ENCODE data around the gene KISS1R.

The KISS1R gene

DNA sequence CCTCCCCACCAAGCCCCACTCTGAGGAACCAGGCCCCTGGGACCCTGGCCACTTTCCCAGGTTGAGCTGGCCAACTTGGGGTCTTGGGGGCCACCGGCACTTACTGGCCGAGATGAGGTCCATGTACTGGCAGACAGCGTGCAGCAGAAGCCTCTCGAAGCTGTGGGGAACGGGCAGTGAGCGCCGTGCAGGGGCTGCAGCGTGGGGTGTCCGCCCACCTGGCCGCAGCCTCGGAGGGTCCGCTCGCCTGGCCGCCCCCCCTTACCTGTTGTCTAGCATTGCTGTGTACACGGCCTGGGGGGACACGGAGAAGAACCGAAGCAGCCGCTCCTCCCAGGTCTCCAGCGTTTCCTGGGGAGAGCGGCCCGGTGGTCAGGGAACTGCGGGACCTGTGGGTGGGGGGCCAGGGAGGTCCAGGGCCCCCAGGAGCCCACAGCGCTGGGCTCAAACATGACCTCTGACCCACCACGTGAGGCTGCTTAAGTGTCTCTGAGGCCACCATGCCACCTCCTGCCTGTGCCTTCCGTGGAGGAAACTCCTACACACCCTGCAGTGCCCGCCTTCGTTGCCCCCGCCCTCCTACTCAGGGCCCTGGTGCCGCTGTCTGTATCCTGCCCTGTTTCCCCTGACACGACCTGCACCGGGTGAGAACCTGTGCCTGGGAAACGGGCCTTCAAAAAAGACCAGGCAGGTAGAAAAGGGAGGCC lies 17.6 kb upstream of the KISS1R start:
- no peak for DNase-seq (ENCODE audit: low read depth, low spot score)

DNA sequence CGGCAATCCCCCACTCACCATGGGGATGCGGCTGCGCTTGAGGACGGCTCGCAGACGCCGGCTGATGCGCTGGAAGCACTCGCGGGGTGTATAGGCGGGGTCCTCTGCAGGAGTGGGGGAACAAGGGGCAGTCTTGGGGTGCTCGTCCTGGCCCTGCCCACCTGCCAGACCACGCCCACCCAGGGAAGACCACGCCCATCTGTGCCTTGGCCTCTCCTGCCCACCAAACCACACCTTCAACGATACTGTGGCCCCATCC lies 17.2 kb upstream of the KISS1R start:
- no peak for DNase-seq (ENCODE audit: low read depth, low spot score)

DNA sequence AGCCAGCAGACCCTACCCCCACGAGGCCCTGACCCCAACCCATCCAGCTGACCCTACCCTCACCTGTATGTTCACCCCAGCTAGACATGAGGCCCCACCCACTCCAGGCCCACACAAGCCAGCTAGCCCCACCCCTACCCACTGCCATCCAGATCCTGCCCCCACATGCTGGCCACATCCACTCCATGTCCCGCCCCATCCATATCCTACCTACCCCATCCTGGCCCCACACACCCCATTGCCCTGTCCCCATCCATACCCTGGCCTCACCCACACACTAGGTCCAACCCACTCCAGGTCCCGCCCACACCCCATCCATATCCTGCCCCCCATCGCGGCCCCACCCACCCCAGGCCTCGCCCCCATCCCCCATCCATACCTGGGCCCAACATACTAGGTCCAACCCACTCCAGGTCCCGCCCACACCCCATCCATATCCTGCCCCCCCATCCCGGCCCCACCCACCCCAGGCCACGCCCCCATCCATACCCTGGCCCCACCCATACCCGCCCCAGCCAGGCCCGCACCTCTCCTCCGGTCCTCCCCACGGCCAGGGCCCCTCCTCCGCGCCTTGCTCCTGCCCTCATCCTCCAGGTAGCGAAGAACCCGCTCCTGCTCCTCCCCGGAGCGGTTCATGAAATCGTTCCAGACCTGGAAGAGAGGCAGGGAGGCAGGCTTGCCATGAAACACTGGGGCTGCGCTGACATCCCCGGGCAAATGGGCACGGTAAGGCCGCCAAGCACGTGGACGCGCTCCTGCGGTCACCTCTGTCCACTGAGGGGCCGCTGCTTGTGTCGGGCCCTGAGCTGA lies 16.6 kb upstream of the KISS1R start:
- no peak for DNase-seq (ENCODE audit: low read depth, low spot score)

DNA sequence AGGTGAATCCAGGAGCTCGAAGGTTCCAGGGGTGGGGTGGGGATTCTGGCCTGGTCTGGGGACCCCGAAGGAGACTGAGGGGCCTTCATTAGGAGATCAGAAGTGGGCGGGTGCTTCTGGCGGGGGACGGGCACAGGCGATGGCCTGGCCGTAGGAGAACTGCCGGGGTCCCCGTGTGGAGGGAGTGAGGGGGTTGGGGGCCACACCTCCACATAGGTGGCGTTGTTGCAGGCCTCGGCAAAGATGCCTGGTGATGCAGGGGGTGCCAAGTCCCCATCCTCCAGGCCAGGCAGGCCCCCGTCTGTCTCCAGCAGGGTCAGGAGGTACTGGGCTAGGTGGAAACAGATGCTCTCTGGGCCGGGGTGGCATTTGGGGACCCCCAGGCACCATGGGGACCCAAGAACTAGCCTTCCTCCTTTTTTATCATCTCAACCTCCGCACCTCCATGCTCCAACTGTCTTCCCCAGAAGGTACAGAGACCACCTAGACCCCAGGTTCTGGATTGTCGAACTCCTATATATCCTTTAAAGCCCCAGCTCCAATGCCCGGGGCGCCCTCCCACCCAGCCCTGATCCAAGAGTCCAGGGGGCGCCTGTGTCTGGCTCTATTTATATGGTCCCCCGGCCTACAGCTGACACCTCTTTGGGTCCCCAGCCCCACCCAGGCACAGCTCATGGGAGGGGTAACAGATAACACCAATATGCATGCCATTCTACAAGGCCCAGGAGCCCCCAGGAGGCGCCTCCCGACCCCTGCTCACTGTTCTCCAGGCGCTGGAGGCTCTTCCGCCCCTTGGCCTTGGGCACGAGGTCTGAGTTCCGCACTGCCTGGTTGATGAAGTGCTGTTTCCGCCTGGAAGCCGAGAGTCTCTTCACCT lies 15.7 kb upstream of the KISS1R start:
- DNase-seq (ENCODE audit: low read depth, low spot score): no peak

DNA sequence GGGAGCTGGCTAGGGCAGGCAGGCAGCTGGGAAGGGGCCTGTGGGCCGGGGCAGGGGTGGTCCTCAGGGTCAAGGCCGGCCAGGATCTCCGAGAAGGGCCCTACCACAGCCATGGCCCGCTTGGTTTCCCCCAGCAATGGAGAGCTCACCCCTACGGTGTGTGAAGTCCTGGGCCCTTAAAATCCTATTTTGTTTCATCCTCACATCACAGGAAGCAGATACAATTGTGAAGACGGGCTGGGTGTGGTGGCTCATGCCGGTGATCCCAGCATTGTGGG lies 15.1 kb upstream of the KISS1R start:
- no peak for DNase-seq (ENCODE audit: low read depth, low spot score)

DNA sequence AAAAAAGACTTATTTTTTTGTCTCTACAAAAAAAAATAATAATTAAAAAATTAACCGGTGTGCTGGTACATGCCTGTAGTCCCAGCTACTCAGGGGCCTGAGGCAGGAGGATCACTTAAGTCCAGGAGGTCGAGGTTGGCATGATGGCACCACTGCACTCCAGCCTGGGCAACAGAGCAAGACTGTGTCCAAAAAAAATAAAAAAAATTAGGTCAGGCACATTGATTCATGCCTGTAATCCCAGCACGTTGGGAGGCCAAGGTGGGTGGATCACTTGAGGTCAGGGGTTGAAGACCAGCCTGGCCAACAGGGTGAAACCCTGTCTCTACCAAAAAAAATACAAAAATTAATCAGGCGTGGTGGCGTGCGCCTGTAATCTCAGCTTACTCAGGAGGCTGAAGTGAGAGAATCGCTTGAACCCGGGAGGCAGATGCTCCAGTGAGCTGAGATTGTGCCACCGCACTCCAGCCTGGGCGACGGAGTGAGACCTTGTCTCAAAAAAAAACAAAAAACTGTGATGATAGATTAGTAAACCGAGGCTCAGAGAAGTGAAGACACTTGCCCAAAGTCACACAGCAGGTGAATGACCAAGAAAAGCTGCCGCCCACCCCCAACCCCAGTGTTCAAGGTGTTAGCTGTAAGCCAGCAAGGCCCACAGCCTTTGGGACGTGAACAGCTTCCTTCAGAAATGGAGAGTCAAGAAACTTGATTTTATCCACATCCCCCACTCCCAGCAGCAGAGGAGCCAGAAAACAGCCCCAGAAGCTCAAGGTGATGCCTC lies 14.5 kb upstream of the KISS1R start:
- DNase-seq (ENCODE audit: low read depth, low spot score): no peak

DNA sequence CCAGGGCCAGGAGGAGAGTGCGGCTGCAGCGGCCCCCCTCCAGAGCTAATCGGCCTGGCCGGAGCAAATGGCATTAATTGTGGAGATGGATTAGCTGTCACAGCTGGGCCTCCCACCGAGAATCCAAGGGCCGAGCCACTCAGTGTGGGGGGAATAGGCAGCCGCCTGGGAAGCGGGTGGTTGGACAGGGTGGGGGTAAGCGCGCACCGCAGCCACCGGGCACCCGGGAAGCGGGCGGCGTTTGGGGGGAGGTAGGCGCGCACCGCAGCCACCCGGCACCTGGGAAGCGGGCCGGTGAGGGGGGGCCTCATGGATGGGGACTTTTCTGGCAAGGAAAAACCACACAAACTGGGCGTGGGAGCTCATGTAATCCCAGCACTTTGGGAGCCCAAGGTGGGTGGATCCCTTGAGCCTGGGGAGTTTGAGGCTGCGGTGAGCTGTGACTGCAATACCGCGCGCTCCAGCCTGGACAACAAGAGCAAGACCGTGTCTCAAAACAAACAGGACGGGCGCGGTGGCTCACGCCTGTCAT lies 13.8 kb upstream of the KISS1R start:
- DNase-seq (ENCODE audit: low read depth, low spot score): no peak

DNA sequence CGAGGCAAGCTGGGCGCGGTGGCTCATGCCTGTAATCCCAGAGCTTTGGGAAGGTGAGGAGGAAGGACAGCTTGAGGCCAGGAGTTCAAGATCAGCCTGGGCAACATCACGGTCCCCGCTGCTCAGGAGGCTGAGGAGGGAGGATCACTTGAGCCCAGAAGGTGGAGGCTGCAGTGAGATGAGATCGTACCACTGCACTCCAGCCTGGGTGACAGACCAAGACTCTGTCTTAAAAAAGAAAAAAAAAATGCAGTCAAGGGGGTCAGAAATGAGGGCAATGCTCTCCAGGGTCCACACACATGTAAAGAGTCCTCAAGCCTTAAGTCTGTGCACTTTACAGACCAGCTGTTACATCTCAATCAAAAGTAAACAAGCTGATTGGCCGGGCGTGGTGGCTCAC lies 12.6 kb upstream of the KISS1R start:
- no peak for DNase-seq (ENCODE audit: low read depth, low spot score)

DNA sequence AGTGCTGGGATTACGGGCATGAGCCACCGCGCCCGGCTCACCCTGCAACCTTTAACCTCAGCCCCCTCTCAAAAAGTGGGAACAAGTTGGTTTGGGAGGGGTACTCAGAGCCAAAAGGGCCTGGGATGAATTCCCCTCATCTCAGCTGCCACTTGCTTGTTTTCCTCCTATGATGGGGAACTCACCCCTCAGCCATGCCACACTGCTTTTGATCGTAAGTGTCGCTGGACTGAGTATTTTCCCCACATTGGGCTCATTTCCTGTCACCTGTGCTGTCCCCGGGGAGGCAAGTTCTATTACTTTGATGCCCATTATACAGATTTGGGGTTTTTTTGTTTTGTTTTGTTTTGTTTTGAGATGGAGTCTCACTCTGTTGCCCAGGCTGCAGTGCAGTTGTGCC lies 10.7 kb upstream of the KISS1R start:
- no peak for DNase-seq (ENCODE audit: low read depth, low spot score)

DNA sequence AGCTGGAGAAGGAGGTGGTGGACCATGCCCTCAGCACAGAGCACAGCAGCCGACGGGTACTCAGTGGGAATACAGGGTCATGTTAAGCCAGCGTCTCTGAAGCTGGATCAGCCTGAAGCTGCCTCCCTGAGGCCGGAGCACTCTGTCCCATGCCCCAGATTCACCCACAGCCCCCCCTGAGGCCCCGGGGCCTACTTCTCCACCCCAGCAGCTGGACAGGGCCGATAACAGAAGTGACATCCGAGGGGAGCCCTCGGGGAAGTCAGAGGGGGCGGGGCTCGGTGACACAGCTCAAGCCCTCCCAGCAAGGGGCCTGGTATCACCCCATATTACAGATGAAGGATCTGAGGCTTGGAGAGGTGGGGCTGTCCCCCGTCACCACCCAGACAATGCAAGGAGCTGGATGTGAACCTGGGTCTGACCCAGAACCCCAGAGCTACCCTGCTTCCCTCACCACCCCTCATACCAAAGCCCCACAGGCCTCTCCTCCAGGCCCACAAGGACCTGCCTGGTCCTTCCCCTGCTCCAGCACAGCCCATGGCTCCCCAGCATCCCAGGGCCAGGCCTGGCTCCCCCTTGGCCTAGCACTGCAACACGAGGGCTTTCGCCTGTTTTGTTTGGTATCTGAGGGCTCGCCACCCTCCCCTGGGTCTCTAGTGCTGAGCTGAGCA lies 9.8 kb upstream of the KISS1R start:
- DNase-seq (ENCODE audit: low read depth, low spot score): no peak

DNA sequence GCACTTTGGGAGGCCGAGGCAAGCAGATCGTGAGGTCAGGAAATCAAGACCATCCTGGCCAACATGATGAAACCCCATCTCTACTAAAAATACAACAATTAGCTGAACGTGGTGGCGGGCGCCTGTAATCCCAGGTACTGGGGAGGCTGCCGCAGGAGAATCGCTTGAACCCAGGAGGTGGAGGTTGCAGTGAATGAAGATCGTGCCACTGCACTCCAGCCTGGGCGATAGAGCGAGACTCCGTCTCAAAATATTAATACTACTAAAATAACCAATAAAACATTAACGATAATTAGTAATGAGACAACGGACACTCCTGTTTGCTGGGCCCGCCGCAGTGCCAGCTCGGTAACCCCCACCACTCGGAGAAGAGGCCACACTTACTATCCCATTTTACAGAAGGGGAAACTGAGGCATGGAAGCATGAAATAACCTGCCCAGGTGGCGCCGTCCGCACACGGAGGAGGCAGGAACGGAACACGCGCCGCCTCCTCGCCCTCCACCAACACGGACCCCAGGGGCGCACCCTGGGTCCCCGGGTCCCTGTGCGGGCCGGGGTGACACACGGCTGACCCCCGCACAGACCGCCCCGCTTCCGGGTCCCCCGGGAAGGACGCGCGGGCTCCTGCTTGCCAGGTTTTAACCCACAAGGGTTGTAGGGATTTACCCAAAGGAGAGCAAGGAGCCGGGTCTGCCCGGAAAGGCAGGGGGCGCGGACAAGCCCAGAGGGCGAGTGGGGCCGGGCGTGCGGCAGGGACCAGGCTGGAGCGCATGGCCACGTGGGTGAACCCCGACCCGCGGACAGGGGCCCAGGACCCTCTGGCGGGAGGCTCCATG lies 5.7 kb upstream of the KISS1R start:
- DNase-seq (ENCODE audit: low read depth, low spot score): no peak

DNA sequence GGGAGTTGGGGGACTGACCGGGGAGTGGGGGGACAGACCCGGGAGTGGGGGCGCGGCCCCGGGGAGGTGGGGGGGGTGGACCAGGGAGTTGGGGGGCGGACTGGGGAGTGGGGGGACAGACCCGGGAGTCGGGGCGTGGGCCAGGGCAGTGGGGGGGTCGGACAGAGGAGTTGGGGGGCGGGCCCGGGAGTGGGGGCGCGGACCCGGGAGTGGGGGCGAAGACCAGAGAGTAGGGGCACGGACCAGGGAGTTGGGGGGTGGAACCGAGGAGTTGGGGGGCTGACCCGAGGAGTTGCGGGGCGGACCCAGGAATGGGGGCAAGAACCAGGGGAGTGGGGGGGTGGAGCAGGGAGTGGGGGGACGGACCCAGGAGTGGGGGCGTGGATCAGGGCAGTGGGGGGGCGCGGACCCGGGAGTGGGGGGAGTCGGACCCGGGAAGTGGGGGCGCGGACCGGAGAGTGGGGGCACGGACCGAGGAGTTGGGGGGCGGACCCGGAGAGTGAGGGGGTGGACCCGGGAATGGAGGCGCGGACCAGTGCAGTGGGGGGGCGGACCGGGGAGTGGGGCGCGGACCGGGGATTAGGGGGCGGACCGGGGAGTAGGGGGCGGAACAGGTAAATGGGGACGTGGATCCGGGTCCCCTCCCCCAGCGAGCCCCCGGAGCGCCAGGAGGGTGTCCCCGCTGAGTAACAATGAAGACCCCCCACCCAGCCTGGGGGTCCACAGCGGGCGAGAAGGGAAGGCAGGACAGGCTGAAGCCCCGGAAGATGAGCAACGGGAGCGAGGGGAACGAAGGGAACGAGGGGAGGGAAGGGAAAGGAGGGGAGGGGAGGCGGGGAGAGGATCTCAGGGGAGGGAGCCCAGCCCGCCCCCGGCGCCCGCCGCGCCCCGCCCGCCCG lies 4.7 kb upstream of the KISS1R start:
- no peak for DNase-seq (ENCODE audit: low read depth, low spot score)

DNA sequence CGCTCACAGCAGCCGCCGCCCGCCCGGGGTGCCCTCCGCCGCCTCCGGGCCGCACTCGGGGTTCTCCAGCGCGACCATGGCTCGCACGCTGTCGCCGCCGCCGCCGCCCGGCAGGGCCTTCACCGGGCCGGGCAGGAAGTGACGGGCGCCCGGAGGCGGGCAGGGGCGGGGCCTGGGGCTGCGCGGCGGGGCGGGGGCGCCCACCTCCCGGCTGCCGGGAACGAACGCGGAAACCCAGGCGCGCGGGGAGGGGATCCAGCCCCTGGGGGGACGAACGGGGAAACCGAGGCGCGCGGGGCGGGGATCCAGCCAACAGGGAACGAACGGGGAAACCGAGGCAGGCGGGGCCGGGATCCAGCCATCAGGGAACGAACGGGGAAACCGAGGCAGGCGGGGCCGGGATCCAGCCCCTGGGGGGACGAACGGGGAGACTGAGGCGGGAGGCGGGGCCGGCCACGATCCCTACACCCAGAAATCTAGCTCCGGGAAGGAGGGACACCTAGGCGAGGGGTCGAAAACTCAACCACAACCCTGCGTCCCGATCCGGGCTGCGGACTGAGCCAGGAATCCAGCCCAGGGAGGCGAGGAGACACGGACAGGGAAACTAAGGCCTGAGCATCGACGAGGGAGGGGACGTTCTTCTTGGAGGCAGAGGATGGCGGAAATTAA lies 3.9 kb upstream of the KISS1R start, which contains the start of gene R3HDM4:
R3HDM4 (minus strand) TSS at position 140 of the 669 bp plus-strand sequence; CDS start at position 78, 62 bp downstream.
- no peak for DNase-seq (ENCODE audit: low read depth, low spot score)

DNA sequence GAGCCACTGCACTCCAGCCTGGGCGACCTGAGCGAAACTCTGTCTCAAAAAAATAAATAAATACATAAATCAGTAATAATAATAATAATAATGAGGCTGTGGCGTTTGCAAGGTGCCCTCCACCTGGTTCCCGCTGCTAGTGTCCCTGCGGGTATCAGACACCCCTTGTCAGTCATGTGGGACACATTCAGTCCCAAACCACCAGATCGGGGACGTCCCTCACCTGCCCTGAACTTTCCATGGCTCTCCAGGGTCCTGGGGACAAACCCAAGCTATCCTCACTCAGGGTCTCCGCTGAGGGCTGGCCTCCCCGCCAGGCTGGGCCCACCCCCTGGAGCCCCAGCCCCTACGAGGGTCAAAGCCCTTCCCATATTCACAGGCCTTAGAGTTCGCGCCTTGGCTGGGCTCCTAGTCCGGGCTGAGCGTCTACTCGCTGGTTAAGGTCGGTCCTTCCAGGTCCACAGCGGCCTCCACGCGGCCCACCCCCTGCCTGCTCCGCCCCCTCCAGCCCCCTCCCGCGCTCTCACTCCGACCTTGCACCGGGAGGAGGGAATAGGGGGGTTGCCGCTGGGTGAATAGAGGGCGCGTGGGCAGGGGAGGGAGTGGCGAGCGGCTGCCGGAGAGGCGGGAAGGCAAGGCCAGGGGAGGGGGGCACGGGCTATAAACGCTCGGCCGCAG lies 349 bp upstream of the KISS1R start:
- no peak for DNase-seq (ENCODE audit: low read depth, low spot score)

DNA sequence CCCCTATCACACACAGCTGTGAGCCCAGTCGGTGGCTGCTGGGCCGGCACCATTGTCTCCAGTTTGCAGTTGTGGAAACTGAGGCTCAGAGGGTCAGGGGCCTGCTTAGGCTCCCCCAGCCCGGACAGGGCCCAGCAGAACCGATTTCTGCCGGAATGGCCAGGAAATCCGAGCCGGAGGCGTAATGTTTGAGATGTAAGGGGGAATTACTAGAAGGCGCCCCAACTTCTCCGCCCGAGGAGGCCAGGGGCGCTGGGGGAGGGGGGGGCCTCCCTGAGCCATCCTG lies 962 bp downstream of the KISS1R start:
- DNase-seq (ENCODE audit: low read depth, low spot score): no peak

DNA sequence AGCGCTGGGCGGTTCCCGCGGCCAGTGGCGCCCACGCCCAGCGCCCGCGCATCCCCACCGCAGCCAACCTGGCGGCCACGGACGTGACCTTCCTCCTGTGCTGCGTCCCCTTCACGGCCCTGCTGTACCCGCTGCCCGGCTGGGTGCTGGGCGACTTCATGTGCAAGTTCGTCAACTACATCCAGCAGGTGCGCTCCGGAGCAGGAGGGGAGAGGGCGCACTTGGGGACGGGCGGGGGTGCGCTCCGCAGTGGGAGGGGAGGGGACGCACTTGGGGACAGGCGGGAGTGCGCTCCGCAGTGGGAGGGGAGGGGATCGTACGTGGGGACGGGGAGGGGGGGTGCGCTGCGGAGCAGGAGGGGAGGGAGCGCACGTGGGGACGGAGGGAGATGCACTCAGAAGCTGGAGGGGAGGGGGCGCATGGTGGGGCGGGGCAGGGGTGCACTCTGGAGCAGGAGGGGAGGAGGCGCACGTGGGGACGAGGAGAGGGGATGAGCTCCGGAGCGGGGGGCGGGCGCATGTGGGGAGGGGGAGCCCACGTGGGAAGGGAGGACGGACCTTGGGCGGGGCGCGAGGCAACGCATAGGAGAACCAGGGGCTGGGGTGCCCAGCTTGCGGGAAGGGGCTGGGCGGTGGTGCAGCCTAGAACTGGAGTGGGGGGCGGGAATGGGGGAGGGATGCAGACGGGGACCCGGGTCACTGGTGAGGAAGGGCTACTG lies 1.5 kb downstream of the KISS1R start:
- no peak for DNase-seq (ENCODE audit: low read depth, low spot score)

DNA sequence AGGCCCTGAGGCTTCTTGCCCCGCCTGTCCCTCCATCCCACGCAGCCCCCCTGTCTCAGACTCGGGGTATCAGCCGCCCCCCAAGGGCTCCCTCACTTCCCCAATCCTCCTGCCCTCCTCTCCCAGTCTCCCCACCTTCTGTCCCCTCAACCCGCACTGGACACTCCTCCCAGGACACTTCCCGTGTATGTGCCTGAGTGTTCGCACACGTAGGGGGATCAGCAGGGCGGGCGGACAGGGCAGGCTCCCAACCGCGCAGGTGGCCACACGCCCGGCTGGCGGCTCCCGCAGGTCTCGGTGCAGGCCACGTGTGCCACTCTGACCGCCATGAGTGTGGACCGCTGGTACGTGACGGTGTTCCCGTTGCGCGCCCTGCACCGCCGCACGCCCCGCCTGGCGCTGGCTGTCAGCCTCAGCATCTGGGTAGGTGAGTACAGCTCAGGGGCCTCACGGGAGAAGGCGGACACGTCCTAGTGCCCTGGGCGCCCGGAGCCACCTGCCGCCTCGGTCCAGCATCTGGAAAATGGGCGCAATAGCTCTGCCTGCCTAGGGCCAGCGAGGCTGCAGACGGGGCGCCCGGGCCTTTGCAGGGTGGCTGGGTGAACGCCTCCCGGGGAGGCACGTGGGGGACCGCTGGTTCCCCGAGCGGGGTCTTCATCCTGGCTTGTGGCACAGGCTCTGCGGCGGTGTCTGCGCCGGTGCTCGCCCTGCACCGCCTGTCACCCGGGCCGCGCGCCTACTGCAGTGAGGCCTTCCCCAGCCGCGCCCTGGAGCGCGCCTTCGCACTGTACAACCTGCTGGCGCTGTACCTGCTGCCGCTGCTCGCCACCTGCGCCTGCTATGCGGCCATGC lies 2.3 kb downstream of the KISS1R start:
- DNase-seq (ENCODE audit: low read depth, low spot score): no peak
